ENCODE measurements around the gene CLIC4. TPM values are rescaled to one million over a fixed set of nuclear protein-coding genes. Genes with fewer than 3 reads are reported as not detected.

Gene CLIC4
- total RNA-seq, 1 donor from 2014 or later = 121 TPM

DNA sequence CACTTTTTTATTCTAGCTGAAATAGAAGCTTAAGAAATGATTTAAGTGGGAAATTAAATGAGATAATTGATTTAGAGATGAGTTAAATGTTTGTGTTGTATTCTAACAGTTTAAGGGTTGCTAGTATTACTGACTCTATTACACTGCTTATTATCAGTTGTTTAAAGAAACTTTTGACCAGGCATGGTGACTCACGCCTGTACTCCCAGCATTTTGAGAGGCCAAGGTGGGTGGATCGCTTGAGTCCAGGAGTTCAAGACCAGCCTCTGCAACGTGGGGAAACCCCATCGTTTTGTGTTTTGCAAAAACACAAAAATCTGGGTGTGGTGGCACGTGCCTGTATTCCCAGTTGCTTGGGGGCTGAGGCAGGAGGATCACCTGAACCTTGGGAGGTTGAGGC lies 14.2 kb downstream of the CLIC4 start:
- no peaks in the 10 kb centered on the region for H3K27me3 Mint-ChIP-seq (ENCODE audit: unreplicated experiment)
- no peak for DNase-seq
- H3K4me1 Mint-ChIP-seq (ENCODE audit: low read depth, unreplicated experiment) = no peaks in the 10 kb centered on the region
- no peak overlapping the region for H3K4me3 Mint-ChIP-seq (ENCODE audit: unreplicated experiment)
- H3K36me3 Mint-ChIP-seq (ENCODE audit: unreplicated experiment) = no peaks in the 10 kb centered on the region
- TF ChIP-seq, protein P1, sequence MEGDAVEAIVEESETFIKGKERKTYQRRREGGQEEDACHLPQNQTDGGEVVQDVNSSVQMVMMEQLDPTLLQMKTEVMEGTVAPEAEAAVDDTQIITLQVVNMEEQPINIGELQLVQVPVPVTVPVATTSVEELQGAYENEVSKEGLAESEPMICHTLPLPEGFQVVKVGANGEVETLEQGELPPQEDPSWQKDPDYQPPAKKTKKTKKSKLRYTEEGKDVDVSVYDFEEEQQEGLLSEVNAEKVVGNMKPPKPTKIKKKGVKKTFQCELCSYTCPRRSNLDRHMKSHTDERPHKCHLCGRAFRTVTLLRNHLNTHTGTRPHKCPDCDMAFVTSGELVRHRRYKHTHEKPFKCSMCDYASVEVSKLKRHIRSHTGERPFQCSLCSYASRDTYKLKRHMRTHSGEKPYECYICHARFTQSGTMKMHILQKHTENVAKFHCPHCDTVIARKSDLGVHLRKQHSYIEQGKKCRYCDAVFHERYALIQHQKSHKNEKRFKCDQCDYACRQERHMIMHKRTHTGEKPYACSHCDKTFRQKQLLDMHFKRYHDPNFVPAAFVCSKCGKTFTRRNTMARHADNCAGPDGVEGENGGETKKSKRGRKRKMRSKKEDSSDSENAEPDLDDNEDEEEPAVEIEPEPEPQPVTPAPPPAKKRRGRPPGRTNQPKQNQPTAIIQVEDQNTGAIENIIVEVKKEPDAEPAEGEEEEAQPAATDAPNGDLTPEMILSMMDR (IDR thresholded peaks at IDR 0.05; ENCODE audit: partially characterized antibody, unreplicated experiment) = no peak
- no peaks in the 10 kb centered on the region for H3K9me3 Mint-ChIP-seq (ENCODE audit: unreplicated experiment)
- H3K27ac Mint-ChIP-seq (ENCODE audit: unreplicated experiment) = no peak overlapping the region

DNA sequence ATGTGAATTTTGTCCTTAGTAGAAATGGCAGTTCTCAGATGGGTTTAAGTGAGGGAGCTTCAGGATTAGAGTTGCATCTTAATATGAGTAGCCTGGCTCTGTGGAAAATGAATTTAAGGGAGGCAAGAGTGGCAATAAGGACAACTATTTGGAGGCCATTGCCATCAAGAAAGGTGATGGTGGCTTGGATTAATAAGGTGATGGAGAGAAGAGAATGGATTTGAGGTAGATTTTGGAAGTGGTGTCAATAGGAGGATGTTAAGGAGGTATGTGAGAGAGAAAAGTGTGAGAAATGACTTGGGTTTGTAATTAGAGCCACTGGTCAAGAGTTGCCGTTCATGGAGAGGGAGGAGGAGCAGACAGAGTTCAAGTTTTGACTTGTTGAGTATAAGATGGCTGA lies 16.3 kb downstream of the CLIC4 start:
- Mint-ChIP-seq H3K27me3 (ENCODE audit: unreplicated experiment) (no peaks in the 10 kb centered on the region), H3K4me3 (ENCODE audit: unreplicated experiment) (no peak overlapping the region), H3K9me3 (ENCODE audit: unreplicated experiment) (no peaks in the 10 kb centered on the region), H3K27ac (ENCODE audit: unreplicated experiment) (no peak overlapping the region), H3K36me3 (ENCODE audit: unreplicated experiment) (no peaks in the 10 kb centered on the region), H3K4me1 (ENCODE audit: low read depth, unreplicated experiment) (no peaks in the 10 kb centered on the region)
- DNase-seq = no peak
- TF ChIP-seq, protein P1 (IDR thresholded peaks at IDR 0.05; ENCODE audit: partially characterized antibody, unreplicated experiment) = no peak

DNA sequence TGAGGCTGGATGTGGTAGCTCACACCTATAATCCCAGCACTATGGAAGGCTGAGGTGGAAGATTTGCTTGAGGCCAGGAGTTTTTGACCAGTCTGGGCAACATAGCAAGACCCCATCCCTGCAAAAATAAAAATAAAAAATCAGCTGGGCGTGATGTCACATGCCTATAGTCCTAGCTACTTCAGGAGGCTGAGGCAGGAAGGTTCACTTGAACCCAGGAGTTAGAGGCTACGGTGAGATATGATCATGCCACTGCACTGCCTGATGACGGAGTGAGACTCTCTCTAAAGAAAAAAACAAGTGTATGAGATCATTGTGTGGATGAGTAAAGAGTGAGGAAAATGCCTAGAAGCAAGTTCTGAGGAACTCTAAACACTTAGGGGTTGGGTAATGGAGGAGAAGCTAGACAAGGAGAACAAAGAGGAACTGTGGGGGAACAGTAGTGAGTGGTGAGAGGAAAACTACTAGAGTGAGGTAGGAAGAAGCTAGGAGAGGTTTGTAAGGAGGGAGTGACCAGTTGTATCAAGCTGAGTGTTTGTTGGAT lies 17.0 kb downstream of the CLIC4 start:
- H3K27ac Mint-ChIP-seq (ENCODE audit: unreplicated experiment) = no peak overlapping the region
- H3K4me1 Mint-ChIP-seq (ENCODE audit: low read depth, unreplicated experiment) = no peaks in the 10 kb centered on the region
- no peaks in the 10 kb centered on the region for H3K27me3 Mint-ChIP-seq (ENCODE audit: unreplicated experiment)
- H3K4me3 Mint-ChIP-seq (ENCODE audit: unreplicated experiment) = no peak overlapping the region
- TF ChIP-seq, protein P1 (IDR thresholded peaks at IDR 0.05; ENCODE audit: partially characterized antibody, unreplicated experiment) = no peak
- H3K36me3 Mint-ChIP-seq (ENCODE audit: unreplicated experiment) = no peaks in the 10 kb centered on the region
- no peaks in the 10 kb centered on the region for H3K9me3 Mint-ChIP-seq (ENCODE audit: unreplicated experiment)
- DNase-seq = no peak

DNA sequence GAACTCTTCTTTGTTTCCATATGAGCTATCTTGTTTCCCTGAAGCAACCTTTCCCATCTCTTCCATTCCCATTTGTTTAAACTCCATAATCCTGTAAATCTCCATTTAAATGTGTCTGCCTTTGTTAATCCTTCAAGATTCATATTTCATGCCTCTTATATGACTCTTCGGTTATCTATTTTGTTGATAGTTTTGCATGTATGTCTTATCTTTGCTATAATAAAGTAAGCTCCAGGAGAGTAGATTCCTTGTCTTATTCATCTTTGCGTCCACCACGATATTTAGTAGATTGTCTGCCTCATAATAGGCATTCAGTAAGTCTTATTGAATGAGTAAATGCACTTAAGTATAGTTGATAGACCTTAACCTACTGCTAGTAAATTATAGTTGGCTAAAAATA lies 18.4 kb downstream of the CLIC4 start:
- H3K36me3 Mint-ChIP-seq (ENCODE audit: unreplicated experiment) = no peaks in the 10 kb centered on the region
- no peaks in the 10 kb centered on the region for H3K4me1 Mint-ChIP-seq (ENCODE audit: low read depth, unreplicated experiment)
- no peaks in the 10 kb centered on the region for H3K9me3 Mint-ChIP-seq (ENCODE audit: unreplicated experiment)
- DNase-seq = no peak
- no peaks in the 10 kb centered on the region for H3K27me3 Mint-ChIP-seq (ENCODE audit: unreplicated experiment)
- H3K4me3 Mint-ChIP-seq (ENCODE audit: unreplicated experiment) = no peak overlapping the region
- TF ChIP-seq, protein P1 (IDR thresholded peaks at IDR 0.05; ENCODE audit: partially characterized antibody, unreplicated experiment) = no peak
- H3K27ac Mint-ChIP-seq (ENCODE audit: unreplicated experiment) = no peak overlapping the region

DNA sequence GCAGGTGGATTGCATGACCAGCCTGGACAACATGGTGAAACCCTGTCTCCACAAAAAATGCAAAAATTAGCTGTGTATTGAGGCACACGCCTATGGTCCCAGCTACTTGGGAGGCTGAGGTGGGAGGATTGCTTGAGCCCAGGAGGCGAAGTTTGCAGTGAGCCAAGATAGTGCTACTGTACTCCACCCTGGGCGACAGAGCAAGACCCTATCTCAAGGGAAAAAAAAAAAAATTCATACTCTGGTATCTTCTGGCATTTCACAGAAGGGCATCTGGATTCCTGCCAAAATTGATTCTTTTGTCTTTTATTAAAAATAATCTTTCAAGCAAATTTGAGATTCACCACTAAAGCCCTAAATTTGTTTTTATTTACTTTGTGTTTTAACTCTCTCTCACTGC lies 19.2 kb downstream of the CLIC4 start:
- H3K27ac Mint-ChIP-seq (ENCODE audit: unreplicated experiment) = no peak overlapping the region
- no peaks in the 10 kb centered on the region for H3K9me3 Mint-ChIP-seq (ENCODE audit: unreplicated experiment)
- H3K27me3 Mint-ChIP-seq (ENCODE audit: unreplicated experiment) = no peaks in the 10 kb centered on the region
- H3K4me1 Mint-ChIP-seq (ENCODE audit: low read depth, unreplicated experiment) = no peaks in the 10 kb centered on the region
- DNase-seq = no peak
- H3K4me3 Mint-ChIP-seq (ENCODE audit: unreplicated experiment) = no peak overlapping the region
- no peaks in the 10 kb centered on the region for H3K36me3 Mint-ChIP-seq (ENCODE audit: unreplicated experiment)
- TF ChIP-seq, protein P1 (IDR thresholded peaks at IDR 0.05; ENCODE audit: partially characterized antibody, unreplicated experiment) = no peak

All from glutamatergic neuron (in vitro differentiated cells).